Regular cardiac myocyte (primary cell): ENCODE measurements around the gene RNF19B. TPM values are rescaled to one million over a fixed set of nuclear protein-coding genes. Genes with fewer than 3 reads are reported as not detected.

Experiments
- total RNA-seq: library from RNA; depleted of rRNA; stranded (reverse); fragments of >200 nt; gene quantifications from 2 replicates; pipeline ENCODE4 v1.2.3, GENCODE V29; 2014

The RNF19B gene
- 12.1 and 12.7 TPM in 2 replicates for total RNA-seq

GRCh38 chr1:32964461-32965250 lies at the start of gene RNF19B:
RNF19B (minus strand) TSS chr1:32964809; CDS start chr1:32964685, 124 bp downstream.

GRCh38 chr1:32900956-32901822 lies 63.4 kb downstream of the RNF19B start, which contains the start of gene TMEM54:
TMEM54 (minus strand) TSS chr1:32901389; CDS start chr1:32901238, 151 bp downstream.

Other genes starting within 250 kb of the RNF19B start
- 117 and 164 TPM in 2 replicates for gene YARS1, start 147.5 kb downstream of the RNF19B start, total RNA-seq
- 36.6 and 37.5 TPM in 2 replicates for gene S100PBP, start 147.2 kb downstream of the RNF19B start, total RNA-seq
- 0.38 and 0.85 TPM in 2 replicates for gene FNDC5, start 93.9 kb downstream of the RNF19B start, total RNA-seq
- gene HPCA, start 78.3 kb downstream of the RNF19B start, total RNA-seq = not detected in 2 replicates
- 25.9 and 43.4 TPM in 2 replicates for gene TMEM54, start 63.4 kb downstream of the RNF19B start, total RNA-seq
- gene AK2, start 72.1 kb upstream of the RNF19B start, total RNA-seq = 185 and 211 TPM in 2 replicates
- 2.5 and 13.2 TPM in 2 replicates for gene AZIN2, start 116.3 kb upstream of the RNF19B start, total RNA-seq
- 1.5 and 3.7 TPM in 2 replicates for gene TRIM62, start 217.2 kb upstream of the RNF19B start, total RNA-seq